ENCODE measurements around the gene HIPK3.
"Not testable (repeated sequence)": the region's sequence is repeated elsewhere in the genome, so short reads cannot be mapped to it uniquely, and the experiment has no call there.

DNA sequence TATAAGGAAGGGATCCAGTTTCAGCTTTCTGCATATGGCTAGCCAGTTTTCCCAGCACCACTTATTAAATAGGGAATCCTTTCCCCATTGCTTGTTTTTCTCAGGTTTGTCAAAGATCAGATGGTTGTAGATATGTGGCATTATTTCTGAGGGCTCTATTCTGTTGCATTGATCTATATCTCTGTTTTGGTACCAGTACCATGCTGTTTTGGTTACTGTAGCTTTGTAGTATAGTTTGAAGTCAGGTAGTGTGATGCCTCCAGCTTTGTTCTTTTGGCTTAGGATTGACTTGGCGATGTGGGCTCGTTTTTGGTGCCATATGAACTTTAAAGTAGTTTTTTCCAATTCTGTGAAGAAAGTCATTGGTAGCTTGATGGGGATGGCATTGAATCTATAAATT is 40.5 kb upstream of the HIPK3 start:
- TF ChIP-seq CTCF (IDR thresholded peaks at IDR 0.05; ENCODE audit: extremely low read depth in 1 of 2, insufficient read depth in 1 of 2, low read depth in 1 of 2, low read length in 2 of 2); MAX (IDR thresholded peaks at IDR 0.05; ENCODE audit: insufficient read depth, insufficient read length); EZH2 (IDR thresholded peaks at IDR 0.05; ENCODE audit: borderline replicate concordance, low read depth, low read length, severe bottlenecking); POLR2AphosphoS5 (IDR thresholded peaks at IDR 0.05; ENCODE audit: insufficient read depth, low read depth, low read length); POLR2A (IDR thresholded peaks at IDR 0.05; ENCODE audit: low read depth, low read length); GATA2 (IDR thresholded peaks at IDR 0.05; ENCODE audit: insufficient read depth, insufficient read length, low read depth, low read length); JUN (IDR thresholded peaks at IDR 0.05; ENCODE audit: borderline replicate concordance, insufficient read depth, insufficient read length, low read depth): not testable (repeated sequence)
